ENCODE results near the gene SKIL.
A peak's percentile ranks its signal among the peaks of the same experiment; 100 is the strongest.

The SKIL gene

GRCh38 chr3:170425491-170426239, 68.2 kb downstream of the SKIL start:
- H3K4me3 ChIP-seq (ENCODE audit: low read length): no peak overlapping the region
- DNase-seq (ENCODE audit: low read depth): no peak
- TF ChIP-seq CTCF (conservative IDR thresholded peaks at IDR 0.05; ENCODE audit: low read depth, low read length): no peak

DNA sequence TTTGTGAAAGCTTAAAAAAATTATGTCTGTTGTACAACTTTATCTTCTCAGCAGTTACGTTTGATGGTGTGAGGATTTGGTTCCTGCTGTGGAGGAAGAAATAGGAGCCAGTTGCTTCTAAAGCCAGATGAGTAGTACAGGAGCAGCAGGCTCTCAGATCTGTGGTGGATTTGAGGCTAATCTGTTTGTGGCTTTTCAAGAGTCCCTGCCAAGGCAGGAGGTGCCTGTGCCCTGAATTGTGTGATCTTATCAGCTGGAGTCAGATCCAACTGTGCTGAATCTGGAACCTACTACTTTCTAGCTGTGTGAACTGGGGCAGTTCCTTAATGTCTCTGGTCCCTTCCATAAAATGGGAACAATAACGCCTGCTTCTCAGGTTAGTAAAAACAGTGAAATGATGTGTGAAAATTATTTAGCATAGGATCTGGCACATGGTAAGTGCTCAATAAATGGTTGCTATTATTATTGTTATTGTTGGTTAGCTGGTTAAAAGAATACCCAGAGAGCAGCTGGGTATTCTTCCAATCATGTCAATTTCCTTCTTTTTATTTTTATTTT, 68.8 kb downstream of the SKIL start:
- no peak for TF ChIP-seq CTCF (conservative IDR thresholded peaks at IDR 0.05; ENCODE audit: low read depth, low read length)
- no peak overlapping the region for H3K4me3 ChIP-seq (ENCODE audit: low read length)
- no peak for DNase-seq (ENCODE audit: low read depth)

- no peak for TF ChIP-seq CTCF (conservative IDR thresholded peaks at IDR 0.05; ENCODE audit: low read depth, low read length)
- DNase-seq (ENCODE audit: low read depth): no peak
- H3K4me3 ChIP-seq (ENCODE audit: low read length): no peak overlapping the region
Observed at GRCh38 chr3:170428095-170428494, 70.6 kb downstream of the SKIL start.

- H3K4me3 ChIP-seq (ENCODE audit: low read length): no peak overlapping the region
- no peak for DNase-seq (ENCODE audit: low read depth)
- no peak for TF ChIP-seq CTCF (conservative IDR thresholded peaks at IDR 0.05; ENCODE audit: low read depth, low read length)
Observed at GRCh38 chr3:170429050-170429449, 71.5 kb downstream of the SKIL start.

DNA sequence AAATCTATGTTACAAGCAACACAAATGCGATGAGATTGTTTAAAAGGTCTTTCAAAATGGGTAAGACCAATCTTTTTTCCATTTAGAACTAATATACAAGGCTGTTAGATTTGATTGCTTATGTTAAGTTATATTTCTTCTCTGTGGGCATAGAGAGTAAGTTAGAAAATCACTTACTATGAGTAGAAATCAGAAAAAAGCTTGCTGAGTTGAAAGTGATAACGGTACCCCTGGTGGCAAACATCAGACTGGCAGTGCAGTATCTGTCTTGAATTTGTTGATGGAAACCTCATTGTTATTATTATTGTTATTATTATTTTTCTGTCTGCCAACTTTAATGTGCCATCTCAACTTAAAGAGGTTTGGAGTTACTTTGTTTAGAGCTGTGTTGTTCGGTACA, 73.5 kb downstream of the SKIL start:
- no peak for DNase-seq (ENCODE audit: low read depth)
- no peak overlapping the region for H3K4me3 ChIP-seq (ENCODE audit: low read length)
- peak; percentile 36 for TF ChIP-seq CTCF (conservative IDR thresholded peaks at IDR 0.05; ENCODE audit: low read depth, low read length)

DNA sequence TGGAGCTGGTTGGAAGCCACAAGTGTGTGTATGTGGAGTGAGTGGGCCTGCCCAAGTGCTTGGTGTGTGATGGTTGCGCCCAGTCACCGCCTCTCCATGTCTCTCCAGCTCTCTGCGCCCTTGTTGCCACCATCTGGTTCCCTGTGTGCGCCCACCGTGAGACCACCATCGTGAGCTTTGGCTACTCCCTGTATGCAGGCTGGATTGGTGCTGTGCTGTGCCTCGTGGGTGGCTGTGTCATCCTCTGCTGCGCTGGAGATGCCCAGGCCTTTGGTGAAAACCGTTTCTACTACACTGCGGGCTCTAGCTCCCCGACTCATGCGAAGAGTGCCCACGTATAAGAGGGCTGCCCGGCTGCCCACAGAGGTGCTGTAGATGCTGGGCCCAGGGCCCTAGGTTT, 74.9 kb downstream of the SKIL start:
- TF ChIP-seq CTCF (conservative IDR thresholded peaks at IDR 0.05; ENCODE audit: low read depth, low read length): no peak

DNA sequence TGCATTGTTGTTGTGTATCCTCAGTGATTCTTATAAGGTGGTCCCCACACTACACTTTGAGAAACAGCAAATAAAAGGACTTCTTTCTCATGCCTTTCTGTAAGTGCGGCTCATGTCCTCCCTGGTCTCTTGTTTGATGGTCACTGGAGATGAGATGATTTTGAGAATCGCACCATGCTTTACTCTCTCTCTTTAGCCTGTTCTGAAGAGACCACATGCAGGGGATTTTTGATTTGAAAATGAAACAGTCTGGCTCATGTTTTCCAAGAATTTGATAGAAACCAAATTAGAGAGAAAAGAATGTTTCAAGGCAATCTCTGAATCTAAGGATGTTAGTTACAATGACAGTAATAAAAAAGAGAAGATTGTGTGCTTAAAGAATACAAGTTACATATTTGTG, 79.2 kb downstream of the SKIL start:
- no peak for DNase-seq (ENCODE audit: low read depth)
- H3K4me3 ChIP-seq (ENCODE audit: low read length): no peak overlapping the region
- TF ChIP-seq CTCF (conservative IDR thresholded peaks at IDR 0.05; ENCODE audit: low read depth, low read length): no peak

More for the DNA sequence above, 74.9 kb downstream of the SKIL start:
- no peak for DNase-seq (ENCODE audit: low read depth)
- H3K4me3 ChIP-seq (ENCODE audit: low read length): no peak overlapping the region
